ENCODE results near the gene NR2F2. TPM values are rescaled to one million over a fixed set of nuclear protein-coding genes. Genes with fewer than 3 reads are reported as not detected.

NR2F2 gene
- total RNA-seq, 1 experiment from 2014 or later = 18.7 TPM

DNA sequence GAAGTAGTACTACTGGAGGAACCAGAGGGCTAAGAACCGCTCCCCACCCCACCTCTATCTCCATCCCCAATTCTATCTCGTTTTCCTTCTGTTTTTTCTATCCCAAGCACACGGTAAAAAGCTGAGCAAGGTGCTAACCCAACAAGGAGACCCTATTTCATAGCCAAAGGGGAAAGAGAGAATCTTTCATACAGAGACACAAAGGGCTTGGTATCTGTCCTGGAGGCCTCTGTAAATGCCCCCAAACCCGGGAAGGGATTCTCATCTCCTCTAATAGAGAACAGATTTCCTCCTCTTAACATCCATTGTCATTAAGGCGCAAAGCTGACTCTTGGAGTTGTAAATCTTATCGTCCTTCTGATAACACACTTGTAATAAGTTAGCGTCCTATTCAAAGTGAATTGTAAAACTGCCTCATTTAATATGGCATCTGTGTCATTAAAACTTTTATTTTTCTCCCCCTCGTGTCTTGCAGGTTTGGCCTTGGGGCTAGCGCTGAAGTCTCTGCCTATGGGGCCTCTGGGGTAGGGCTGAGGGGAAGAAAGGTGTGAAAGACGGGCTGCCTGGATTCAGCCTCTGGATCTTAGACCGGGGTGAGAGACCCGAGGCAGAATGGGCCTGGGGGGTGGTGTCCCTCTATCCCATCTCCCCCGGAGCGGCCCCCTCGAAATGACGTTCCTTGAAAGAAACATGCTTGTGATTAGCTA lies 12.1 kb downstream of the NR2F2 start:
- DNase-seq (ENCODE audit: low read depth) = no peak

DNA sequence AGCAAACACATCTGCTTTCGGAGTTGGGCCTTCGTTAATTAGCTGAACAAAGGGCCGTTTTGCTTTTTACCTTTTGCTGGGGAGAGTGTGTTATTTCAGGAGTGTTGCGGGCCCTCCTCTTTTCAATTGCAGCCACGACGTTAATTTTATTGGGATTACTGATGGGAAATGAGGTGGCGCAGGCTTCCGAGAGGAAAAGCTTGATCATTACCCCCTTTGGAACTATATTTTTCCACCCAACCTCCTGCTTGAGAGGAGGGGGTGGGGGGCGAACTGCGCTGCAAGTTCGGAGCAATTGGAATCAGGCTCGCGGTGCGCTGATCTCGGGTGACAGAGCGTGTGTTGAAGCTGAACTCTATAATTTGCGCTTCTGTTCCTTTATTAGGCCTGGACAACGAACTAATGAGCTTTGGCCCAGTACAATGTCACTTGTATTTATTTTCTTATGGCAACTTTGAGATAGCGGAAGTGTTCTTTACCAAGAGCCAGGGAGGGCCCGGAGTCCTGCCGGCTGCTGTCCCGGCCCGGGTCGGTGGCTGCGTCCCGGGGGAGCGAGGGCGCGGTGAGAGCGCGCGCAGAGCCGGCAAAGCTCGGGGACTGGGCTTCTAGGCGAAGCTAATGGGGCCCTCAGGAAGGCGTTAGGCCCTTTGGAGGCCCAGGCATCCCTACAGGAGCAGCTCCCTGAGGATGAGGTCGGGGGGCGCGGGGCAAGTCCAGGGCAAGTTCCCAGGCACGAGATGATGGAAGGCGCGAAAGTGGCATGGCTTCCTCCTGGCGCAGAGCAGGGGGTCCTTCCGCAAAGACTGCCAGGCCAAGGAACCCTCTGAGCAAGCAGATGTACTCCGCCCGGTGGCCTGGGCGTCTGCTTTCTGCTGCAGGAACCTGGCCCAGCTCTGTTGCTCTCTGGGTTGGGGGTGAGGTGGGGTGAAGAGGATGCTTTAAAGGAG lies 12.9 kb downstream of the NR2F2 start:
- no peak for DNase-seq (ENCODE audit: low read depth)

DNA sequence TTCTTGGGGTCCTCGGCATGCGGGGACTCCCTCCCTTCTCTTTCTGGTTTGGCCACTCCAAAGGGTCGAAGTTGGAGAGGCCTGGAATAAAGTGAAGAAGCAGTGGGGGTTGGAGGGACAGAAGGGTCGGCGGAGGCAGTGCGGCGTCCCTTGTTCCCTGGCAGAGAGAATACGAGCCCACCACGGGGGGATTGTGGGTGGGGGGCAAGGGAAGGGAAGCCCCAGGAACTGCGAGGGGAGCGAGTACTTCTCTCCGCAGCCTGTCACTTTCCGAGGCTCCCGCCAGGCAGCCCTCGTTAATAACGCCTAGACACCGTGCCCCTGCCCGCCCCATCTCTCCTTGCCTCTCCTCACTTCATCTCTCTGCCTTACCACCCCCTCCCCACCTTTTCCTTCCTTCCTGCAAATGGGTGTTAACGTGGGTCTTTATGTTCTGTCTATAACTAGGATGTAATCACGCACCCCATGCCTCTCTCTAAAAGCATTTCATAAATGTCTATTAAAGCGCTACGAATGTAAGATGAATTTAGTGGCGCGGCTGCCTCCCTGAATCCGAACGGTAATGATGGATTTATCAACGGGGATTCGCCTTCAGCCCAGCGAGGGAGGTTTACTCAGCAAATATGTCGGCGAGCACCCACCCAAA lies 13.7 kb downstream of the NR2F2 start:
- DNase-seq (ENCODE audit: low read depth) = no peak

DNA sequence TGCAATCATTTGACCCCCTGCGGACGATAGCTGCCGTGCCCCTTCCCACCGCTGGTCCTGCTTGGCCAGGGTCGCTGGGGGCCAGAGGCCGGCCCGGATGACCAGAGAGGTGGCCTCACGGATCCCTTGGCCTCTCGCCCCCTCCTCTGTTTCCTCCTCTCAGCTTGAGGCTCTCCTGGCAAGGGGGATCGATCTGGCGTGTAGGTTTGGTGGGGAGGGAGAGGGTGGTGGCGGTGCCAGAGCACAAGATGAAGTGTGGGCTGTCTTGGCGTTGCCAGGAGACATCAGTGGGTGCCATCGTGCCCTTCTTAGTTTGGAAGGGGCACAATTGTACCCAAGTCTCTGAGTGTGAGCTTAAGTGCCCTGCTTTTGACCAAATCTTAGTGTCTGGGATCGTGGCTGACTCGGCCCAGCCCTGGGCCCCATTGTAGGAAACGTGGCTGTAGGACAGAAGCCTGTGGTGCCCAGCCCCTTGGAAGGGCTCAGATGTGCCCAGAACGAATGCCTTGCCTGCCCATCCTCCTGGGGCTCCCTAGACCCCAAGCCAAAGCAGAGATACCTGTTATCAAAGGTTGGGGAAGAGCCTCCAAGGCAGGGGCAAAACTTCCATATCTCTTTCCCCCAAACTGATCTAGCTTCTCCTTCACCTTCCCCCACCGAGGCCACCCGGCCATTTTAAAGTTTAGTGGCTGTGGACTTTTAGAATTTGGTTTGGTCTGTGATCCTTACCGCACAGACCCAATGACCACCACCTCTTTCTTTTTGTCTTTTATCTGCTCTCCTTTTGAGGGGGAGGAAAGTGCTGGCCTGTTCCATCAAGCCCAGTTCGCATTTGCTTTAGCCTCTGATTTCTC lies 14.4 kb downstream of the NR2F2 start:
- DNase-seq (ENCODE audit: low read depth) = no peak

DNA sequence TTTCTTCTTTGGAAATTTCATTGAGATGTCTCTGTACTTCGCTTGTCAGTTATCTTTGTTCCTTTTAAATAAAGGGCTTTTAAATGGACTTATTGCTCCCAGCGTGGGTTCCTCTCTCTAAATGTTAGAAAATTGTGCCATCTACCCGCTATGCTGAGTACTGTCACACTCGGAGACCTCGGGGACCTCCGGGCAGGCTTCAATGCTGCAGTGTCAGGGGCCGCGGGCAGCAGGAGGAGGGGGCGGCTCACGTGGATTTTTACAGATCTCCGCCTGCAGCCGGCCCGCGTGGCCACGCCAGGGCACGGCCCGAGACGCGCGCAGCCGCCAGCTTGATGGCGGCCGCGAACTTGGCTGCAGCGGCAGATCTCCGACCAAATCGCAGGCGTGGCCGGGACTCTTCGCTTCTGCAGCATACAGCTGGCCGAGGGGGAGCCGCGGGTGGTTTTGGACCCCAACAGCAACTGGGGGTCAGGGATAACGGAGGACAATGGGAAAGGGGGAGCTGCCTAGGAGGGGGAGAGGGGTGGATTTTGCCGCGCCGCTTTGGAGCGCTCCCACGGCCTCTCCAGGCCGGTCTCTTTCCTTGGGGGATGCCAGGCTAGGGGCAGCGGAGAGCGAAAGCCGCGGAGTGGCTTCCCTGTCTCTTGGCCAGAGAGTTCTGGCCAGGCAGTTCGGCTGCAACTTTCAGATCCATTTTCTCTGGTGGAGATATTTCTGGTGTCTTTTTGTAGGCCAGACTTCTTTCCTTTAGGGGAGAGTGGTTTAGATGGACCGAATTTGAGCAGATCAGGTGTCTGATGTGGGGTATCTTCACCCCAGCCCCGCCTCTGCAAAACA lies 15.3 kb downstream of the NR2F2 start:
- DNase-seq (ENCODE audit: low read depth) = peak; percentile 74

DNA sequence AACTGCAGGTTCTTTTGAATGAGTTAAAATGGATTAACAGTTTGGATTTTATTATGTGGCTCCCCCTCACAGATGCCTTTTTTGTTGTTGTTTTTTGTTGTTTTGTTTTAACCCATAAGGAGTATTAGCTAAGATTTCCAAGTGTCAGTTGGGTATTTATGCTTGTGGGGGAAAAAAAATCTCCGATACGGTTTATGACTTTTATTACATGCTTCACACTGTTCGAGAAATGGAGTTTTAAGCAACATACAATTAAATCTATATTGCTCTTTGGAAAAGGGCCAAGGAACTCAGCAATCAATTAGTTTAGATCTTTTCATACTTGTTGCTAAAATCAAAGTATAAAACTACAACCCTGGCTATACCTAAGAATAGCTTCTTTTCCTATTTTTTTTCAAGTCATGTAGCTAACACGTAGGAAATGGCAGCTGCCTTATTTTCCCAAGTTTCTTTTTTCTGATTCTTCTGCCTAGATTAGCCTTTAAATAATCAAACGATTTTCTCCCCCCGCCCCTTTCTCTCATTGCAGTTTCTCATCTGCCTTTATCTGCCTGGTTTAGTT lies 16.0 kb downstream of the NR2F2 start:
- no peak for DNase-seq (ENCODE audit: low read depth)

DNA sequence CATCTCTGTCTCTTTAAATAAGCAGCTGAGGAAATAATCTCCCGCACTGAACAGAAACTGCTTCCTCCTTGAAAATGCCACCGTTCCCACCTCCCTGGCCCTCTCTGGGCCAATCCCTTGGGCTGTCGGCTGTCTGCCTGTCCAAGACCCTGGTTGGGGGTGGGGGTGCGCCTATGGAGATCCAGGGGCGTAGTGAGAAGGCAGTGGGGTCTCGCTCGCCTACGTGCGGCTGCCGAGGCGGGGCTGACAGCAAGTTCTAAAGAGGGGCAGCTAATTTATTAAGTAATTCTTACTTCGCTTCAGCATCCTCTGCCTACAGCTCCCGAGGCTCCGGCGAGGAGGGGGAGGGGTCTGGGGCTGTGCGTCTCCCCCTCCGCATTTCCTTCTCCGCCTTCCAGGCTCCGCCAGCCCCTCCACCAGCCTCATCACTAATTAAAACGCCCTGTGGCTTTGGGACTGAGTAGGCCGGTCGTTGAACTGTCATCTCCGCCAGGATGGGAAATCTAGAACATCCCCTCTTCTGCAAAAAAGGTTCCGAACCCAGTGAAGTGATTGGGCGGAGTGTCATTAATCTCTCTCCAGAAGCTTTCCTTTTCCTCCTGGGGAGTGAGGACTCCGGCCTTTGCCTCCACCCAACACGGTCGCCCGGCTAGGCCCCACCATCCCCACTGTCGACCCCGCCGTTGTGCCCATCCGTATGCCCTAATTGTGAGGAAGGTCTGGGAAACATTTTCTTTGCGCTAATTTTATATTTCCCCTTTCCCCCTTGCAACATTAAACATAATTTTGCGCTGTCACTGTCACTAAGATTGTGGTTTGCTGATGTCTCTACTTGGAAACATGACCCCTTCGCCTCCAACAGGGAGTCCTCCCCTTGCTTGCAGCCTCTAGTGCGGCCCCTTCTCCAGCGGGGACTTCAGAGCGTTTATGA lies 16.9 kb downstream of the NR2F2 start:
- no peak for DNase-seq (ENCODE audit: low read depth)

DNA sequence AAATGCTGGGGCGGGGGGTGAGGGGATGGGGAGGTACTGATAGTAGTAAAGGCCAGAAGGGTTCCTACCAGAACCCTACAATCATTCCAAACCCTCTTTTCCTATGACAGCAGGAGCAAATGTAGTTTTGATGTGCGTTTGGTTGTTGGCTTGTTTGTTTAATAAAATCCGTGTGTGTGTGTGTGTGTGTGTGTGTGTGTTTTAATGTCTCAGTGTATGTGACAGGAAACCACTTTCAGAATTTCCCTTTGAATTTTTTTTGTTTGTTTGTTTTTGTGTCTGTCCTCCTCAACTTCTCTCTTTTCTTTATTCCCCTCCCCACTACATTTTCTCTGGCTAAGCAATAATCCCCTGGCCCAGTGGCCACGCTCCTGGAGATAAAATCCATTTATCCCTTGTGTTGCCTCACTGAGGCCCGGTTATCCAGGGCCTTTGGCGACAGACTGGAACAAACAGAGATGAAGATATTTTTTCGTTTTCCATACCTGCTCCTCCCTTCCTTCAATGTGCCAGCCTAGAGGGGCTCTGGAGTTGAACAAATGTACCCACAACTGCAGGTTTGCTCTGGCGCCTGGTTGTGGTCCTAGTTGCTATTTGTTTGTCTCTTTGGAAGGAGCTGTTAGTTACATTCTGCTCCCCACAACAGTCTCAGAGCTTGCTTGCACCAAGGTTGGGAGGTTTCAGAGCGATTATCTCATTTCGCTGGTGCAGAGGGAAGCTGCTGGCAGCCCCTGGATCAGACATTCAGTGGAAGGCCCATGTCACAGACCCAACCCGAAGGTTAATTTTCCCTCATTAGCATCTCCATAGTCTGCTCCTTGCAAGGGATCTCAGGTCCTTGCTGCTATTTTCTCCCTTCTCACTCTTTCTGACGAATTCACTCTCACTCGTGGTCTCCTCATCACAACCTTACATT lies 17.9 kb downstream of the NR2F2 start:
- DNase-seq (ENCODE audit: low read depth) = no peak

DNA sequence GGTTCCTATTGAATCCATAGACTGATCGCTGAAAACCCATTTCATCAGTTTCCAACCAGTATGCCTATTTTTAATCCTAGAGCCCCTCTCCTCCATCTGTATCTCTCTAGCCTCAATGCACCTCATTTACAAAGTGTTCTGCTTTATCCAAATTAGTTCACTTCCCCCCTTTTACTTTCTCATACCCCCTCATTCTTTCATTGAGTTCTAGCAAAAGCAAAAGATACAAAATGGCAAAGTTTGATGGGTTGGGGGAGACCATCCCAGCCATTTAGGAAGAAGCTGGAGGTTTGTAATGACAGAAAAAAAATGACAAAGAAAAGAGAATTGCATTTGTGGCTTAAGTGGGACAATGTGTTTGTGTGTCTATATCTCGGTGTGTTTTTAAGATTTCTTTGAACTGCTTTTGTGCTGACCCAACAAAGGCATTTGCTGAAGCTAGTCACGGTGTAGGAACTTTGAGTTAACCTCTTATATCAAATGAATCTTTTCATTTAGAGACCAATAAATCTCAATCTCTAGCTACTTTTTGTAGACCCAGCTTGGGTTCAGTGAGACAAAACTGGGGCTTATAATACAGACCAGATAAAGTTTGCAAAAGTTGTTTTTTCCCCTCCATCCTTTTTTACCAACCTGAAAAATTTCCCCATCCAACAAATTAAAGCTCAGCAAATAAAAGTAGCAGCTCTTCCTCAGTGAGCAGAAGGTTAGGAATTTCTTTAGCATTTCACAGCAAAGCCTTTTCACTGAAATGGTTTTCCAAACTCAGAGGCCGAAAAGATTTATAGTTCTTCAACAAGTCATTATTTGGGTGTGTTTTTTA lies 18.7 kb downstream of the NR2F2 start:
- DNase-seq (ENCODE audit: low read depth) = no peak

DNA sequence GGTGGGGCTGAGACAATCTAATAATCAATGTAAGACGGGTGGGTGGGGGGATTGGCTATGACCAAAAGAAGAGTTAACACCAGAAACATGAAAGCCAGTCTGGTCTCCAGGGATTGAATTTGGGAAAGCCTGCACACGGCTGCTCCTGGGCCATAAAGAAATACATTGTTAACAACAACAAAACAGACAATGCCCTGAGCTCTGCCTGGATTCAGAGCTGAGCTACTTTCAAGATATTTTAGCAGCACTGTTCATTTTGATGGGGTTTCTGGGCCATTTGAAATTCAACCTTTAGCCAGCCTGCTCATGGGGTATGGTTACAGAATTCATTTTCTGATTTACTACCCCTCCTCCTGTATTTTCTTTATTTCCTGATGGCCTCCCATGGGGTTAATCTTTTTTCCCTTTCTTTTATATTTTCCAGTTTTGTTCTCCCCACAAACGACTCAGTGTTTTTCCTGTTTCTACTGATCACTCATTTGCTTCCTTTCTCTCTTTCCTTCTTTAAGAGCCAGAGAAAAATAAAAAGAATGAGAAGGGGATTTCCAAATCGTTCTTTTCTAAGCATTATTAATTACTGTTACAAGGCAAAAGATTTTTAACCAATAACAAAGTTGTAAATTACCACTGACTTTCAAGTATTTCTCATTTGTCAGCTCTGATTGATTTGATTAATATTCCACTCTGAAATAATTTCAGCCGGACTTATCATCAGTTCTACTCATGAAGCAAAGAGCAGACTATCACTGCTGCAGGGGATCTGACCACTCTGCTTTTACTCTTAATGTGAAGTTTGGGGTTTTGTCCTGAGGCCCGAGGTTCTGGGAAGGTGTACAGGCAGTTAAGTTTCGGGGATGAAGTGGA lies 19.6 kb downstream of the NR2F2 start:
- no peak for DNase-seq (ENCODE audit: low read depth)

DNA sequence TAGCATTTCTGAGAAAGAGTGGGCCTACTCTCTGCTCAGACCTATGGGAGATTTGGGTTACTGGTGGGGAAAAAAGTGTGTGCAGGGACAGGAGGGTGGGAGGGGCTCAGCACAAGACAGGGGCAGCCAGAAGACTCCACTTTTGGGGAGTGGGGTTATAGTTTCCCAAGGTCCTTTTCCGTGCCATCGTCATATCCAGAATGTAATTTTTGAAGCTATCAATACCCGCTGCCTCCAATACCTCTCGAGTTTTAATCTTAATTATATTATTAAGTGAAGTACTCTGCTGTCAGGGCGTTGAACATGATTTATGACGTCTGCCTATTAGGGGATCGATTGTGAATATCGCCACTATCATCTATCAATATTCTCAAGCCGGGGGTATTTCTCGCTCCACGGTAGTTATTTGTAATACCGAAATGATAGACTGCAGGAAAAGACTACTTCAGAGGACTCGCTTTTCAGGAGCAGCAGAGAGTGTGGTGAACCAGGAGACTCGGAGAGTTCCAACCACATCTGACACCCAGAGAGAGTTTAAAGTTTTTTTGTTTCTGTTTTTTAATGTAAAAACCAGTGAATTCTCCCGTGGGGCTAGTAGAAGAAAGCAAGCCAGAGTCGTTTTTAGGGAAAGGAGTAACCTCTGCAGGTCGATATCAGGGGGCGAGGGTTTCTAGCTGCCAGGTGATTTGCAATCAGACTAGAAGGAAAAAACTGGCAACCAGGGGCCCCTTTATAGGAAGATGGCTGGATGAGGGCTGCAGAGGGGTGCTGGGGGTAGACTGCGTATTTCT lies 20.6 kb downstream of the NR2F2 start:
- no peak for DNase-seq (ENCODE audit: low read depth)

DNA sequence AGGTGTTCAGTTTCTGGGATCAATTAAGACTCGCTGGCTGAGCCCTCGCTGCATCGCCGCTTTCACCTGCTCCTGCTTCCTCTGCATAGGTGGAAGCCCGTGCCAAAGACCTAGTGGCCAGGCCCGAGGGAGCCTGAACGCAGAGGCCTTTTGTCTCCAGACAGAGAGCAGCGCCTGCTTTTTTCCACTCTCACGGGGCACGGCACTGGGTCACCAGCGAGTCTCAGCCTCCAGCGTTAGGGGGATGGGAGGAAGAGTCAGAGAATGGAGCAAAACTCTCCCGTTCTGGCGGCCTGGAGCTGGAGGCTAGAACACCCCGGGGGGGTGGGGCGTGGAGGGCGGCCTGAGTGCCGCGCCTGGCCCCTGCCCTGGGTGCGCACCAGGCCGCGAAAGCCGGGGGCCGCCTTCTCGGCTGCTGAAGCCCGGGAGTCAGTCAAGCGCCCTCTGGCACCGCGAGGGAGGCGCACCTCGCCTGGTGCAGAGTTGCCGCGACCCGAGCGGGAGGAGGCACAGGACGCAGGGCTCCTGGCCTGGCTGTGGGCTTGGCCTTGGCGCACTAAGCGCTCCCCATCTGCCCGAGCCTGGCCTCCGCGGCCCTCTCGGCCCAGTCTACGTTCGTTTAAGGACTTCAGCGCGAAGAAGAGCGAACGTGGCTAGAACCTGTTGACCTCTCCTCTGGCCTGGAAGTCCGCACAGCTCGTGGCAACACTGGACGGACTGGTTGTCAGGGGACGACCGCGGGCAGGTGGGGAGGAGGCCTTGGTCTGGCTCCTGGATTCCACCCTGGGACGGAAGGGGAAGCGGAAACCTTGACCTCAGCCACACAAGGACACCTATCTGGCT lies 21.5 kb downstream of the NR2F2 start:
- no peak for DNase-seq (ENCODE audit: low read depth)

DNA sequence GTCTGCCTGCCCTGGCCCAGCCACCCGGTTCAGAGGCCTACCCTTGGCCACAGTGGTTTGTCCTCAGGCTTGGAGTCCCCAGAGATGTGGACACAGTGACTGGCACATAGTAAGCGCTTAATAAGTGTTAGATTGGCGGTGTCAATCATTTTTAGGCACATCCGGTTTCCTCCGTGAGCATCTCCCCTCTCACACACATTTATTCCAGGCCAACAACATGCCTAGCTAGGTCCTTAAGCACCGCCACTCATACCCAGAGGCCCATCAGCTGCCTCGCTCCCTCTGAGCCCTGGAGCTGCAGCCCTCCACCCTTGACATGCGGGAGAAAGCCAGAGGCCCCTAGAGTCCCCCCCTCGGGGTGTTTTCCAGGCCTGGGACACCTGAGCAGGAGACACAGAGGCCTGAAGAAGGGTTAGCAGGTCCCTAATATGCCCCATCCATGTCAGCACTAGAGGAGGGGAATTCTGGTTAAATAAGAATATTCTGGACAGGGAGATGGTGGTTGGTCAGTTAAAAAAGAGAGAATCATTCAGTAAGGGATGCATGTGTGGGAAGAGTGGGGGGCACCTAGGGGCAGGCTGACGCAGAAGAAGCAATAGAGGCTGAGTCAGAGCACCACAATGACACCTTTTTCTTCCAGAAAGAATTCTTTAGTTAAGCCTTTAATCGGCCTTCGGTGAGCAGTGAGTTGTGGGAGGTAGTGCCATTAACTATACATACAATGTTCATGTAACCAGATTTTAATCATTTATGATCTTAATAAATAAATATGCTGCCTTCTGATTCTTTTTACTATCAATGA lies 22.3 kb downstream of the NR2F2 start:
- no peak for DNase-seq (ENCODE audit: low read depth)
